ENCODE results near the gene FIGN.

FIGN gene

GRCh38 chr2:163775304-163775703 is 39.5 kb upstream of the FIGN start:
- Histone ChIP-seq H3K9ac (no peak overlapping the region), H2AFZ (ENCODE audit: low read depth) (no peak overlapping the region), H3K4me1 (ENCODE audit: low read depth, poor library complexity, severe bottlenecking) (no peaks in the 10 kb centered on the region)

DNA sequence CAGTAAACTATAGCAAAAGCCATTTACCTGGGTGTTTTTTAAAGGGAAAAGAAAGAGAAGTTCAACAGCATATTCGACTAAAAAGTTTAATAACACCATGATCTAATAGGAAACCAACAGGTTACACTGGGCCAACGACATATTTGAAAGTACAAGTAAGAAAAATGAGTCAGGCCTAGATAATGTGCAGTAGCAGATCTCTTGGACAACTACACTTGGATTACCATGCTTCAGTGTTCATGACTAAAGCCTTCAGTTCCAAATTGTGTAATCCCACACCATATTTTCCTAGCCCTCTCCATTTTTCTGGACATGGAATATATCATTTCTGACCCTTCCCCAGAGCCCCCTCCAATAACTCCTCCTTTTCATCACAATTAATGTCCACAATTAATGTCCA is 39.1 kb upstream of the FIGN start:
- no peaks in the 10 kb centered on the region for H3K27me3 ChIP-seq (ENCODE audit: insufficient read depth, low read depth)
- no peaks in the 10 kb centered on the region for H3K79me2 ChIP-seq (ENCODE audit: insufficient read depth, low read depth)
- TF ChIP-seq, protein P1, sequence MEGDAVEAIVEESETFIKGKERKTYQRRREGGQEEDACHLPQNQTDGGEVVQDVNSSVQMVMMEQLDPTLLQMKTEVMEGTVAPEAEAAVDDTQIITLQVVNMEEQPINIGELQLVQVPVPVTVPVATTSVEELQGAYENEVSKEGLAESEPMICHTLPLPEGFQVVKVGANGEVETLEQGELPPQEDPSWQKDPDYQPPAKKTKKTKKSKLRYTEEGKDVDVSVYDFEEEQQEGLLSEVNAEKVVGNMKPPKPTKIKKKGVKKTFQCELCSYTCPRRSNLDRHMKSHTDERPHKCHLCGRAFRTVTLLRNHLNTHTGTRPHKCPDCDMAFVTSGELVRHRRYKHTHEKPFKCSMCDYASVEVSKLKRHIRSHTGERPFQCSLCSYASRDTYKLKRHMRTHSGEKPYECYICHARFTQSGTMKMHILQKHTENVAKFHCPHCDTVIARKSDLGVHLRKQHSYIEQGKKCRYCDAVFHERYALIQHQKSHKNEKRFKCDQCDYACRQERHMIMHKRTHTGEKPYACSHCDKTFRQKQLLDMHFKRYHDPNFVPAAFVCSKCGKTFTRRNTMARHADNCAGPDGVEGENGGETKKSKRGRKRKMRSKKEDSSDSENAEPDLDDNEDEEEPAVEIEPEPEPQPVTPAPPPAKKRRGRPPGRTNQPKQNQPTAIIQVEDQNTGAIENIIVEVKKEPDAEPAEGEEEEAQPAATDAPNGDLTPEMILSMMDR (conservative IDR thresholded peaks at IDR 0.05; ENCODE audit: low read depth, low read length): no peak
- H3K36me3 ChIP-seq (ENCODE audit: insufficient read depth): no peaks in the 10 kb centered on the region
- H3K4me3 ChIP-seq (IDR thresholded peaks at IDR 0.05; ENCODE audit: insufficient read depth, low read depth, low read length): no peak overlapping the region
- no peaks in the 10 kb centered on the region for H4K20me1 ChIP-seq (ENCODE audit: insufficient read depth)
- no peaks in the 10 kb centered on the region for H3K4me1 ChIP-seq (ENCODE audit: low read depth, poor library complexity, severe bottlenecking)
- H2AFZ ChIP-seq (ENCODE audit: low read depth): no peak overlapping the region
- H3K4me2 ChIP-seq: no peak overlapping the region
- H3K27ac ChIP-seq: no peak overlapping the region
- H3K9ac ChIP-seq: no peak overlapping the region

More at GRCh38 chr2:163775304-163775703, 39.5 kb upstream of the FIGN start:
- Histone ChIP-seq H3K4me3 (IDR thresholded peaks at IDR 0.05; ENCODE audit: insufficient read depth, low read depth, low read length) (no peak overlapping the region), H3K79me2 (ENCODE audit: insufficient read depth, low read depth) (no peaks in the 10 kb centered on the region), H3K27ac (no peak overlapping the region), H3K36me3 (ENCODE audit: insufficient read depth) (no peaks in the 10 kb centered on the region), H4K20me1 (ENCODE audit: insufficient read depth) (no peaks in the 10 kb centered on the region), H3K4me2 (no peak overlapping the region), H3K27me3 (ENCODE audit: insufficient read depth, low read depth) (no peaks in the 10 kb centered on the region)
- TF ChIP-seq, protein P1 (conservative IDR thresholded peaks at IDR 0.05; ENCODE audit: low read depth, low read length): no peak

GRCh38 chr2:163773276-163773675 is 37.5 kb upstream of the FIGN start:
- TF ChIP-seq, protein P1 (conservative IDR thresholded peaks at IDR 0.05; ENCODE audit: low read depth, low read length): no peak
- Histone ChIP-seq H3K4me1 (ENCODE audit: low read depth, poor library complexity, severe bottlenecking) (no peaks in the 10 kb centered on the region), H3K79me2 (ENCODE audit: insufficient read depth, low read depth) (no peaks in the 10 kb centered on the region), H3K4me3 (IDR thresholded peaks at IDR 0.05; ENCODE audit: insufficient read depth, low read depth, low read length) (no peak overlapping the region), H3K36me3 (ENCODE audit: insufficient read depth) (no peaks in the 10 kb centered on the region), H3K9ac (no peak overlapping the region), H3K4me2 (no peak overlapping the region), H3K27ac (no peak overlapping the region), H2AFZ (ENCODE audit: low read depth) (no peak overlapping the region), H3K27me3 (ENCODE audit: insufficient read depth, low read depth) (no peaks in the 10 kb centered on the region), H4K20me1 (ENCODE audit: insufficient read depth) (no peaks in the 10 kb centered on the region)

- Histone ChIP-seq H3K4me3 (IDR thresholded peaks at IDR 0.05; ENCODE audit: insufficient read depth, low read depth, low read length) (no peak overlapping the region), H3K4me1 (ENCODE audit: low read depth, poor library complexity, severe bottlenecking) (no peaks in the 10 kb centered on the region), H3K27me3 (ENCODE audit: insufficient read depth, low read depth) (no peaks in the 10 kb centered on the region), H3K27ac (no peak overlapping the region), H2AFZ (ENCODE audit: low read depth) (no peak overlapping the region), H3K9ac (no peak overlapping the region), H3K79me2 (ENCODE audit: insufficient read depth, low read depth) (no peaks in the 10 kb centered on the region), H4K20me1 (ENCODE audit: insufficient read depth) (no peaks in the 10 kb centered on the region), H3K36me3 (ENCODE audit: insufficient read depth) (no peaks in the 10 kb centered on the region), H3K4me2 (no peak overlapping the region)
- TF ChIP-seq, protein P1 (conservative IDR thresholded peaks at IDR 0.05; ENCODE audit: low read depth, low read length): no peak
Measured at GRCh38 chr2:163771596-163771995, 35.8 kb upstream of the FIGN start.
